Measurements from ENCODE around the gene DAND5. TPM values are rescaled to one million over a fixed set of nuclear protein-coding genes. Genes with fewer than 3 reads are reported as not detected.

The DAND5 gene
- total and polyA plus RNA-seq, 10 of the 15 experiments (the other 5 are each of a cell fraction or from before 2014, with no cell fraction given) = 0.06 to 0.15 (median 0.12) TPM; not detected in 5

DNA sequence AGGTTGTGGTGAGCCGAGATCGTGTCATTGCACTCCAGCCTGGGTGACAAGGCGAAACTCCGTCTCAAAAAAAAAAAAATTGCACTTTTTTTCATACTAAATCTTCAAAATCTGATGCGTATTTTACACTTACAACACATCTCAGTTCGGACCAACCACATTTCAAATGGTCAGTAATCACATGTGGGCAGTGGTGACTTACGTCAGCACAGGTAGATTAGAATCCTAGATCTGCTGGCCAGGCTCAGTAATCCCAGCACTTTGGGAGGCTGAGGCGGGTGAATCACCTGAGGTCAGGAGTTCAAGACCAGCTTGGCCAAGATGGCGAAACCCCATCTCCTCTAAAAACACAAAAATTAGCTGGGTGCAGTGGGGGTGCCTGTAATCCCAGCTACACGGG, 34.3 kb upstream of the DAND5 start (continued):
- TF ChIP-seq, protein P1, sequence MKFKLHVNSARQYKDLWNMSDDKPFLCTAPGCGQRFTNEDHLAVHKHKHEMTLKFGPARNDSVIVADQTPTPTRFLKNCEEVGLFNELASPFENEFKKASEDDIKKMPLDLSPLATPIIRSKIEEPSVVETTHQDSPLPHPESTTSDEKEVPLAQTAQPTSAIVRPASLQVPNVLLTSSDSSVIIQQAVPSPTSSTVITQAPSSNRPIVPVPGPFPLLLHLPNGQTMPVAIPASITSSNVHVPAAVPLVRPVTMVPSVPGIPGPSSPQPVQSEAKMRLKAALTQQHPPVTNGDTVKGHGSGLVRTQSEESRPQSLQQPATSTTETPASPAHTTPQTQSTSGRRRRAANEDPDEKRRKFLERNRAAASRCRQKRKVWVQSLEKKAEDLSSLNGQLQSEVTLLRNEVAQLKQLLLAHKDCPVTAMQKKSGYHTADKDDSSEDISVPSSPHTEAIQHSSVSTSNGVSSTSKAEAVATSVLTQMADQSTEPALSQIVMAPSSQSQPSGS (IDR thresholded peaks at IDR 0.05; ENCODE audit: low read length) = no peak
- TF ChIP-seq SPI1 (IDR thresholded peaks at IDR 0.05; ENCODE audit: borderline replicate concordance, insufficient read depth, low read depth, low read length) = no peak

DNA sequence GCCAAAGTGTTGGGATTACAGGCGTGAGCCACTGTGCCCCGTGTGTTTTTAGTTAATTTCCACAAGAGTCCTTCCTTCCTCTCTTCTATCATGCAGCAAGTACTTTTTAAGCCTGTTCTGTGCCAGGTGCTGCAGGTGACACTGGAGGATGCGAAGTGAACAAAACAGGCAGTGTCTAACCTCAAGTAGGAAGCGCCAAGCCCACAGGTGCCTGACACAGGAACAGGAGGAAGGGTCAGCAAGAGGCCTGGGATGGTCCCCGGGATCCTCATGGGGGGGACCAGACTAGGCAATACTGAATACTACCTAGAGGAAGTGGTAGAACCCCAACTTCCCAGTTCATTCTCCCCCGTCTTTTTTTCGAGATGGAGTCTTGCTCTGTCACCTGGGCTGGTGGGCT, 32.8 kb upstream of the DAND5 start:
- H3K27me3 ChIP-seq (replicated peaks in 1 of 2; ENCODE audit: control insufficient read depth in 2 of 2, insufficient read depth in 2 of 2, low read length in 1 of 2) = no peaks in the 10 kb centered on the region
- H3K4me1 ChIP-seq (ENCODE audit: control insufficient read depth, insufficient read depth, low read length) = peaks cover 34% of the 10 kb centered on the region
- 55% methylated on average over 7 of the region's 7 CpGs for WGBS (ENCODE audit: insufficient coverage, insufficient replicate concordance, low lambda C conversion rate, missing lambda C conversion rate)
- H2AFZ ChIP-seq (ENCODE audit: control insufficient read depth, low read depth, low read length) = peak overlapping the region; percentile 81
- no peaks in the 10 kb centered on the region for H3K9me3 ChIP-seq (replicated peaks; ENCODE audit: control insufficient read depth, insufficient read depth, low read length)
- in situ Hi-C loops (cut with MboI) = no loop called here
- ChIA-PET RAD21 (ENCODE audit: unreplicated experiment) (interaction anchor here (1.7 to 1.8 kb wide), 2 partner anchors 29 to 36 kb away, joined by 5 to 8 read pairs; no protein-coding TSS in a partner anchor), SMC1A (ENCODE audit: uncharacterized antibody, unreplicated experiment) (interaction anchor here (1.8 kb wide), 1 partner anchor 17 kb away, joined by 9 read pairs; no protein-coding TSS in a partner anchor), CTCF (interaction anchor here (1.4 to 1.6 kb wide), 2 partner anchors 29 to 52 kb away, joined by 8 to 9 read pairs; no protein-coding TSS in a partner anchor), POLR2A (interaction anchor here (1.0 to 3.1 kb wide), 5 partner anchors 8 to 51 kb away, joined by 3 to 11 read pairs (median 6); partner anchors contain the start of gene RAD23A)
- no peak overlapping the region for H3K4me3 ChIP-seq
- H3K79me2 ChIP-seq (ENCODE audit: control insufficient read depth, insufficient read depth, low read length) = peaks cover 52% of the 10 kb centered on the region
- DNase-seq (ENCODE audit: low read depth, low spot score) (no peak), ATAC-seq (no peak), FAIRE-seq (no peak)
- H3K4me2 ChIP-seq (ENCODE audit: control insufficient read depth, insufficient read depth) = peak overlapping the region; percentile 100
- peaks cover 13 to 24% of the 10 kb centered on the region in 2 experiments for H3K36me3 ChIP-seq (ENCODE audit: control insufficient read depth in 2 of 2, insufficient read depth in 2 of 2, low read length in 1 of 2)
- peaks cover 12% of the 10 kb centered on the region; the same call in 1 of the 2 replicates for H4K20me1 ChIP-seq (ENCODE audit: control insufficient read depth, insufficient read depth)
- peak overlapping the region; percentile 16; the same call in 1 of the 2 replicates for H3K9ac ChIP-seq (ENCODE audit: control insufficient read depth, insufficient read depth, low read length)
- H3K27ac ChIP-seq (ENCODE audit: control insufficient read depth, insufficient read depth) = peak overlapping the region; percentile 89
- intact Hi-C loops (cut with micrococcal nuclease; ENCODE audit: unreplicated experiment) = loop anchor here (5.0 kb wide), 1 partner anchor 149 kb away; no protein-coding TSS in a partner anchor
- no TSS peak for BruUV-seq (replicated peaks)
- TF ChIP-seq NFYB (IDR thresholded peaks at IDR 0.05; ENCODE audit: insufficient read depth, low read depth, low read length) (no peak), WRNIP1 (IDR thresholded peaks at IDR 0.05; ENCODE audit: borderline replicate concordance, low read depth, low read length) (no peak), YBX1 (IDR thresholded peaks at IDR 0.05) (no peak), KLF5 (IDR thresholded peaks at IDR 0.05; ENCODE audit: partially characterized antibody) (no peak), EP300 (IDR thresholded peaks at IDR 0.05; ENCODE audit: borderline replicate concordance in 1 of 2, control insufficient read depth in 1 of 2, low read depth in 2 of 2, low read length in 2 of 2) (no peak), JUND (IDR thresholded peaks at IDR 0.05; ENCODE audit: low read depth, low read length) (no peak), RELA (IDR thresholded peaks at IDR 0.05; ENCODE audit: borderline replicate concordance, partially characterized antibody) (no peak), NR2F1 (conservative IDR thresholded peaks at IDR 0.05) (no peak), MTA2 (IDR thresholded peaks at IDR 0.05; ENCODE audit: low read depth) (no peak), RAD21 (IDR thresholded peaks at IDR 0.05; ENCODE audit: insufficient read depth, low read depth, low read length) (no peak)
- TF ChIP-seq, protein P2, sequence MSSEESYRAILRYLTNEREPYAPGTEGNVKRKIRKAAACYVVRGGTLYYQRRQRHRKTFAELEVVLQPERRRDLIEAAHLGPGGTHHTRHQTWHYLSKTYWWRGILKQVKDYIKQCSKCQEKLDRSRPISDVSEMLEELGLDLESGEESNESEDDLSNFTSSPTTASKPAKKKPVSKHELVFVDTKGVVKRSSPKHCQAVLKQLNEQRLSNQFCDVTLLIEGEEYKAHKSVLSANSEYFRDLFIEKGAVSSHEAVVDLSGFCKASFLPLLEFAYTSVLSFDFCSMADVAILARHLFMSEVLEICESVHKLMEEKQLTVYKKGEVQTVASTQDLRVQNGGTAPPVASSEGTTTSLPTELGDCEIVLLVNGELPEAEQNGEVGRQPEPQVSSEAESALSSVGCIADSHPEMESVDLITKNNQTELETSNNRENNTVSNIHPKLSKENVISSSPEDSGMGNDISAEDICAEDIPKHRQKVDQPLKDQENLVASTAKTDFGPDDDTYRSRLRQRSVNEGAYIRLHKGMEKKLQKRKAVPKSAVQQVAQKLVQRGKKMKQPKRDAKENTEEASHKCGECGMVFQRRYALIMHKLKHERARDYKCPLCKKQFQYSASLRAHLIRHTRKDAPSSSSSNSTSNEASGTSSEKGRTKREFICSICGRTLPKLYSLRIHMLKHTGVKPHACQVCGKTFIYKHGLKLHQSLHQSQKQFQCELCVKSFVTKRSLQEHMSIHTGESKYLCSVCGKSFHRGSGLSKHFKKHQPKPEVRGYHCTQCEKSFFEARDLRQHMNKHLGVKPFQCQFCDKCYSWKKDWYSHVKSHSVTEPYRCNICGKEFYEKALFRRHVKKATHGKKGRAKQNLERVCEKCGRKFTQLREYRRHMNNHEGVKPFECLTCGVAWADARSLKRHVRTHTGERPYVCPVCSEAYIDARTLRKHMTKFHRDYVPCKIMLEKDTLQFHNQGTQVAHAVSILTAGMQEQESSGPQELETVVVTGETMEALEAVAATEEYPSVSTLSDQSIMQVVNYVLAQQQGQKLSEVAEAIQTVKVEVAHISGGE (CRISPR knock-in tag; IDR thresholded peaks at IDR 0.05) = no peak
- TF ChIP-seq, protein P3, sequence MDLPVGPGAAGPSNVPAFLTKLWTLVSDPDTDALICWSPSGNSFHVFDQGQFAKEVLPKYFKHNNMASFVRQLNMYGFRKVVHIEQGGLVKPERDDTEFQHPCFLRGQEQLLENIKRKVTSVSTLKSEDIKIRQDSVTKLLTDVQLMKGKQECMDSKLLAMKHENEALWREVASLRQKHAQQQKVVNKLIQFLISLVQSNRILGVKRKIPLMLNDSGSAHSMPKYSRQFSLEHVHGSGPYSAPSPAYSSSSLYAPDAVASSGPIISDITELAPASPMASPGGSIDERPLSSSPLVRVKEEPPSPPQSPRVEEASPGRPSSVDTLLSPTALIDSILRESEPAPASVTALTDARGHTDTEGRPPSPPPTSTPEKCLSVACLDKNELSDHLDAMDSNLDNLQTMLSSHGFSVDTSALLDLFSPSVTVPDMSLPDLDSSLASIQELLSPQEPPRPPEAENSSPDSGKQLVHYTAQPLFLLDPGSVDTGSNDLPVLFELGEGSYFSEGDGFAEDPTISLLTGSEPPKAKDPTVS (IDR thresholded peaks at IDR 0.05; ENCODE audit: low read depth, low read length) = no peak
- TF ChIP-seq, protein P4, sequence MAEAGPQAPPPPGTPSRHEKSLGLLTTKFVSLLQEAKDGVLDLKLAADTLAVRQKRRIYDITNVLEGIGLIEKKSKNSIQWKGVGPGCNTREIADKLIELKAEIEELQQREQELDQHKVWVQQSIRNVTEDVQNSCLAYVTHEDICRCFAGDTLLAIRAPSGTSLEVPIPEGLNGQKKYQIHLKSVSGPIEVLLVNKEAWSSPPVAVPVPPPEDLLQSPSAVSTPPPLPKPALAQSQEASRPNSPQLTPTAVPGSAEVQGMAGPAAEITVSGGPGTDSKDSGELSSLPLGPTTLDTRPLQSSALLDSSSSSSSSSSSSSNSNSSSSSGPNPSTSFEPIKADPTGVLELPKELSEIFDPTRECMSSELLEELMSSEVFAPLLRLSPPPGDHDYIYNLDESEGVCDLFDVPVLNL (IDR thresholded peaks at IDR 0.05; ENCODE audit: low read depth, low read length) = no peak

All from GM12878 (cell line).